ENCODE data around the gene ARFIP1. TPM values are rescaled to one million over a fixed set of nuclear protein-coding genes. Genes with fewer than 3 reads are reported as not detected.

ARFIP1 gene
- total and polyA plus RNA-seq, 2 donors (not counting 1 experiment from before 2014, with no cell fraction given) = 11.1 to 23.5 TPM

DNA sequence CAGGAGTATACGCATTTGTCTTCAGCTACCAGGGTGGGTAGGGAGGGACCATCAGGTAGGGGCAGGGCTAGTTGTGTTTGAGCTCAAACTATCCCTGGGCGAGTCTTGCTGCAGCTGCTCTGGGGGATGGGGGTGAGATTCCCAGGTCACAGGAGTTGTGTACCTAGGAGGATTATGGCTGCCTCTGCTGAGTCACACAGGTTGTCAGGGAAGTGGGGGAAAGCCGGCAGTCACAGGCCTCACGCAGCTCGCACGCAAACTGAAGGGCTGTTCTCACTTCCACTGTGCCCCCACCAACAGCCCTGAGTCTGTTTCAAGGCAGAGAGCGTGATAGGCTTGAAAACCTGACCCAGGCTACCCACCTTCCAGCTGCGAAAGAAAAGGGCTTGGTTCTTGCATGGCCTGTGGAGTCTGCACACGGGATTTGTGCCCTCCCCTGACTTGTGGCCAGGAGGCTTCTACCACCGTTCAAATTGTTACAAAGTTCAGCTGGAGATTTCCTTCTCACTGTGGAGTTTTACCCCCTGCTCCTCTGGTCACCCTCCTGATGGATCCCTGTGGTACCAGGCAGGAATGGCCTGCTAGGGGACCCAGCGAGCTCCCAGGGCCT is 63.8 kb downstream of the ARFIP1 start:
- H3K27me3 ChIP-seq (replicated peaks in 1 of 4; ENCODE audit: control extremely low read depth in 1 of 4, control insufficient read depth in 3 of 4, insufficient read depth in 4 of 4, low read length in 3 of 4) = no peaks in the 10 kb centered on the region
- no peaks in the 10 kb centered on the region for H4K20me1 ChIP-seq (ENCODE audit: control insufficient read depth, insufficient read depth, low read length, poor library complexity, severe bottlenecking)
- H3K79me2 ChIP-seq (ENCODE audit: control insufficient read depth, insufficient read depth, low read length) = peaks cover 10% of the 10 kb centered on the region
- Mint-ChIP-seq H3K27ac (no peak overlapping the region), H3K27me3 (no peaks in the 10 kb centered on the region), H3K4me1 (peaks cover 19% of the 10 kb centered on the region), H3K4me3 (no peak overlapping the region), H3K9me3 (ENCODE audit: insufficient read depth) (no peaks in the 10 kb centered on the region)
- no peak overlapping the region for H3K4me2 ChIP-seq (replicated peaks; ENCODE audit: low read depth, low read length, poor library complexity, severe bottlenecking)
- no peak for ATAC-seq (ENCODE audit: low read depth)
- H2AFZ ChIP-seq (ENCODE audit: insufficient read depth, low read depth, low read length, poor library complexity, severe bottlenecking) = no peak overlapping the region
- no peak overlapping the region for H3K4me3 ChIP-seq (ENCODE audit: control extremely low read depth in 1 of 5, extremely low read depth in 1 of 5, insufficient read depth in 1 of 5, low read depth in 2 of 5, low read length in 4 of 5)
- H3K9ac ChIP-seq (ENCODE audit: low read length) = no peak overlapping the region
- H3K36me3 ChIP-seq (replicated peaks in 1 of 2; ENCODE audit: control extremely low read depth in 1 of 2, control insufficient read depth in 1 of 2, extremely low read depth in 1 of 2, insufficient read depth in 2 of 2, low read length in 1 of 2) = no peaks in the 10 kb centered on the region
- POLR2A ChIA-PET = no interaction called here
- H3K27ac ChIP-seq (ENCODE audit: low read length in 2 of 2) = no peak overlapping the region
- H3K4me1 ChIP-seq (ENCODE audit: control insufficient read depth in 2 of 2, insufficient read depth in 2 of 2, low read length in 2 of 2) = peaks cover 0 to 6% of the 10 kb centered on the region in 2 donors
- WGBS (ENCODE audit: insufficient coverage) = 88% methylated on average over 10 of the region's 11 CpGs
- H3K9me3 ChIP-seq (ENCODE audit: control extremely low read depth in 1 of 3, control insufficient read depth in 2 of 3, insufficient read depth in 1 of 3, low read length in 2 of 3) = peaks cover 1 to 11% (median 5%) of the 10 kb centered on the region in 3 donors
- TF ChIP-seq, protein P1, sequence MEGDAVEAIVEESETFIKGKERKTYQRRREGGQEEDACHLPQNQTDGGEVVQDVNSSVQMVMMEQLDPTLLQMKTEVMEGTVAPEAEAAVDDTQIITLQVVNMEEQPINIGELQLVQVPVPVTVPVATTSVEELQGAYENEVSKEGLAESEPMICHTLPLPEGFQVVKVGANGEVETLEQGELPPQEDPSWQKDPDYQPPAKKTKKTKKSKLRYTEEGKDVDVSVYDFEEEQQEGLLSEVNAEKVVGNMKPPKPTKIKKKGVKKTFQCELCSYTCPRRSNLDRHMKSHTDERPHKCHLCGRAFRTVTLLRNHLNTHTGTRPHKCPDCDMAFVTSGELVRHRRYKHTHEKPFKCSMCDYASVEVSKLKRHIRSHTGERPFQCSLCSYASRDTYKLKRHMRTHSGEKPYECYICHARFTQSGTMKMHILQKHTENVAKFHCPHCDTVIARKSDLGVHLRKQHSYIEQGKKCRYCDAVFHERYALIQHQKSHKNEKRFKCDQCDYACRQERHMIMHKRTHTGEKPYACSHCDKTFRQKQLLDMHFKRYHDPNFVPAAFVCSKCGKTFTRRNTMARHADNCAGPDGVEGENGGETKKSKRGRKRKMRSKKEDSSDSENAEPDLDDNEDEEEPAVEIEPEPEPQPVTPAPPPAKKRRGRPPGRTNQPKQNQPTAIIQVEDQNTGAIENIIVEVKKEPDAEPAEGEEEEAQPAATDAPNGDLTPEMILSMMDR (IDR thresholded peaks at IDR 0.05) = no peak
- TF ChIP-seq EZH2 (IDR thresholded peaks at IDR 0.05; ENCODE audit: borderline replicate concordance, insufficient read depth, low read depth, low read length, poor library complexity, severe bottlenecking) = no peak
- intact Hi-C loops (cut with micrococcal nuclease) = loop anchor here (10.0 kb wide), 1 partner anchor 59 kb away; no protein-coding TSS in a partner anchor
- DNase-seq = no peak
- CTCF ChIA-PET = interaction anchor here (0.9 to 3.1 kb wide), 4 partner anchors 239 to 284 kb away, joined by 4 to 17 read pairs (median 6); no protein-coding TSS in a partner anchor

DNA sequence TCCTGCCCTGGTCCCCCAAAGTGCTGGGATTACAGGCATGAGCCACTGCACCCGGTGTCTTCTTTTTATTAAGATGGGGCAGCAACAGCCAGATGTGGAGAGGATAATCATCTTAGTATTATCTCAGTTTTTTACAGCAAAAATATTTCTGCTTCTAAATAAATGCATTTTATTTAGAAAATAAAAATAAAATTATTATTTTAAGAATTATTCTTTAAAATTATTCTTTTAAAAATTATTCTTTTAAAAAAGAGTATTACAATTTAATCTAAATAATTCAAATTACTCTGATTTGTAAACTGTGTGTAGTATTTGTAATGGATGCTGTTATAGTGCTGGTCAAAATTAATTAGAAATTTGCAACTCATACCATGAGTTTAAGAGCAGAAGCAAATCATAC is 67.6 kb downstream of the ARFIP1 start:
- no peaks in the 10 kb centered on the region for H4K20me1 ChIP-seq (ENCODE audit: control insufficient read depth, insufficient read depth, low read length, poor library complexity, severe bottlenecking)
- no peak overlapping the region for H3K4me3 ChIP-seq (ENCODE audit: control extremely low read depth in 1 of 5, extremely low read depth in 1 of 5, insufficient read depth in 1 of 5, low read depth in 2 of 5, low read length in 4 of 5)
- intact Hi-C loops (cut with micrococcal nuclease) = loop anchor here (2.0 to 10.0 kb wide), 3 partner anchors 63 to 903 kb away; no protein-coding TSS in a partner anchor
- no peak overlapping the region for H3K27ac Mint-ChIP-seq
- no peak overlapping the region for H2AFZ ChIP-seq (ENCODE audit: insufficient read depth, low read depth, low read length, poor library complexity, severe bottlenecking)
- H3K27me3 Mint-ChIP-seq = no peaks in the 10 kb centered on the region
- H3K4me1 Mint-ChIP-seq = peaks cover 26% of the 10 kb centered on the region
- H3K4me3 Mint-ChIP-seq = no peak overlapping the region
- POLR2A ChIA-PET = interaction anchor here (0.5 kb wide), 1 partner anchor 219 kb away, joined by 5 read pairs; no protein-coding TSS in a partner anchor
- peaks cover 21 to 23% of the 10 kb centered on the region in 2 donors for H3K4me1 ChIP-seq (ENCODE audit: control insufficient read depth in 2 of 2, insufficient read depth in 2 of 2, low read length in 2 of 2)
- H3K9me3 Mint-ChIP-seq (ENCODE audit: insufficient read depth) = no peaks in the 10 kb centered on the region
- no CpG with 5 or more reads among the region's 1 CpG for WGBS (ENCODE audit: insufficient coverage)
- no peaks in the 10 kb centered on the region for H3K36me3 ChIP-seq (replicated peaks in 1 of 2; ENCODE audit: control extremely low read depth in 1 of 2, control insufficient read depth in 1 of 2, extremely low read depth in 1 of 2, insufficient read depth in 2 of 2, low read length in 1 of 2)
- peaks cover 0 to 4% (median 0%) of the 10 kb centered on the region in 3 donors for H3K9me3 ChIP-seq (ENCODE audit: control extremely low read depth in 1 of 3, control insufficient read depth in 2 of 3, insufficient read depth in 1 of 3, low read length in 2 of 3)
- peaks cover 12% of the 10 kb centered on the region for H3K79me2 ChIP-seq (ENCODE audit: control insufficient read depth, insufficient read depth, low read length)
- no peak overlapping the region for H3K27ac ChIP-seq (ENCODE audit: low read length in 2 of 2)
- H3K9ac ChIP-seq (ENCODE audit: low read length) = no peak overlapping the region
- peak overlapping the region; percentile 55 for H3K4me2 ChIP-seq (replicated peaks; ENCODE audit: low read depth, low read length, poor library complexity, severe bottlenecking)
- CTCF ChIA-PET = interaction anchor here (0.5 to 7.4 kb wide), 14 partner anchors 8 to 726 kb away, joined by 3 to 167 read pairs (median 4); partner anchors contain the start of genes ARFIP1 and TIGD4
- no peaks in the 10 kb centered on the region for H3K27me3 ChIP-seq (replicated peaks in 1 of 4; ENCODE audit: control extremely low read depth in 1 of 4, control insufficient read depth in 3 of 4, insufficient read depth in 4 of 4, low read length in 3 of 4)
- ATAC-seq (ENCODE audit: low read depth) (no peak), DNase-seq (no peak)
- TF ChIP-seq, protein P1 (IDR thresholded peaks at IDR 0.05) = no peak
- TF ChIP-seq EZH2 (IDR thresholded peaks at IDR 0.05; ENCODE audit: borderline replicate concordance, insufficient read depth, low read depth, low read length, poor library complexity, severe bottlenecking) = no peak
